ENCODE measurements around the gene PLCB3.
"Not testable (repeated sequence)": the region's sequence is repeated elsewhere in the genome, so short reads cannot be mapped to it uniquely, and the experiment has no call there.

PLCB3 gene

GRCh38 chr11:64304032-64304315 is 52.6 kb downstream of the PLCB3 start:
- H3K4me3 ChIP-seq (replicated peaks; ENCODE audit: low read depth, low read length): peak overlapping the region; percentile 68
- DNase-seq (ENCODE audit: low read depth): no peak
- TF ChIP-seq CTCF (IDR thresholded peaks at IDR 0.05; ENCODE audit: low read length, missing control alignments): no peak

- TF ChIP-seq CTCF (IDR thresholded peaks at IDR 0.05; ENCODE audit: low read length, missing control alignments): peak; percentile 82
- peak; percentile 92 for DNase-seq (ENCODE audit: low read depth)
- peak overlapping the region; percentile 68 for H3K4me3 ChIP-seq (replicated peaks; ENCODE audit: low read depth, low read length)
These were observed 53.2 kb downstream of the PLCB3 start for GRCh38 chr11:64304316-64305072.

- TF ChIP-seq CTCF (IDR thresholded peaks at IDR 0.05; ENCODE audit: low read length, missing control alignments): no peak
- H3K4me3 ChIP-seq (replicated peaks; ENCODE audit: low read depth, low read length): peak within 1 kb of the TSS; percentile 74
- peak; percentile 98 for DNase-seq (ENCODE audit: low read depth)
These were observed 53.9 kb downstream of the PLCB3 start, which contains the start of gene ESRRA for GRCh38 chr11:64305075-64305690. ESRRA (plus strand) TSS chr11:64305524; CDS start chr11:64307180, 1,656 bp downstream.

GRCh38 chr11:64305691-64306562 is 54.6 kb downstream of the PLCB3 start:
- DNase-seq (ENCODE audit: low read depth): peak; percentile 36
- H3K4me3 ChIP-seq (replicated peaks; ENCODE audit: low read depth, low read length): peak overlapping the region; percentile 74
- no peak for TF ChIP-seq CTCF (IDR thresholded peaks at IDR 0.05; ENCODE audit: low read length, missing control alignments)

GRCh38 chr11:64306563-64306875 is 55.2 kb downstream of the PLCB3 start:
- TF ChIP-seq CTCF (IDR thresholded peaks at IDR 0.05; ENCODE audit: low read length, missing control alignments): no peak

GRCh38 chr11:64306876-64307622 is 55.7 kb downstream of the PLCB3 start:
- DNase-seq (ENCODE audit: low read depth): peak; percentile 41
- TF ChIP-seq CTCF (IDR thresholded peaks at IDR 0.05; ENCODE audit: low read length, missing control alignments): no peak
- peak overlapping the region; percentile 74 for H3K4me3 ChIP-seq (replicated peaks; ENCODE audit: low read depth, low read length)

More at GRCh38 chr11:64306563-64306875, 55.2 kb downstream of the PLCB3 start:
- no peak for DNase-seq (ENCODE audit: low read depth)
- peak overlapping the region; percentile 74 for H3K4me3 ChIP-seq (replicated peaks; ENCODE audit: low read depth, low read length)

- not testable (repeated sequence) for H3K4me3 ChIP-seq (replicated peaks; ENCODE audit: low read depth, low read length); DNase-seq (ENCODE audit: low read depth)
These were observed 56.5 kb downstream of the PLCB3 start for GRCh38 chr11:64307795-64308194.
